WTC11 (cell line): ENCODE data around the gene KRT5. TPM values are rescaled to one million over a fixed set of nuclear protein-coding genes. Genes with fewer than 3 reads are reported as not detected.

Source experiments
- ATAC-seq: fragments of 200-7000 bp; cut with Tn5 transposase; 2 replicates; pipeline ENCODE4 v1.10.0; 2021; ENCODE audit warnings: mild to moderate bottlenecking, moderate library complexity
- CTCF ChIA-PET: fragments of 300-600 bp; sonication (Branson Sonifier 250); formaldehyde crosslinking; loops from one replicate; lab custom pipeline; 2021; ENCODE audit warnings: antibody characterized with exemption; lab: Charles Lee
- POLR2A ChIA-PET: fragments of 350-600 bp; sonication (Branson Sonifier 250); formaldehyde crosslinking; loops from one replicate; lab custom pipeline; 2021; ENCODE audit warnings: antibody characterized with exemption; lab: Charles Lee
- DNase-seq: peaks from one replicate; pipeline ENCODE4 v3.0.0; 2021; ENCODE audit warnings: low spot score
- H3K27ac Mint-ChIP-seq: 2 replicates; pipeline ENCODE4 v1.8.0; 2021; ENCODE audit warnings: mixed read lengths
- H3K27me3 Mint-ChIP-seq: 2 replicates; pipeline ENCODE4 v1.8.0; 2021; ENCODE audit warnings: low read depth, mild to moderate bottlenecking, moderate library complexity, mixed read lengths
- H3K36me3 Mint-ChIP-seq: 2 replicates; pipeline ENCODE4 v1.8.0; 2021; ENCODE audit warnings: mixed read lengths
- H3K4me1 Mint-ChIP-seq: 2 replicates; pipeline ENCODE4 v1.8.0; 2022; ENCODE audit warnings: mixed read lengths
- H3K4me3 Mint-ChIP-seq: 2 replicates; pipeline ENCODE4 v1.8.0; 2021; ENCODE audit warnings: mild to moderate bottlenecking, moderate library complexity, mixed read lengths
- H3K9me3 Mint-ChIP-seq: 2 replicates; pipeline ENCODE4 v1.8.0; 2021; ENCODE audit warnings: mixed read lengths
- AFF4 ChIP-seq: sonication (generic); formaldehyde crosslinking; IDR thresholded peaks from 2 replicates; pipeline ENCODE4 v1.8.1; 2023; ENCODE audit warnings: mild to moderate bottlenecking, missing genetic modification reagents, borderline replicate concordance
- CREM ChIP-seq: sonication (generic); formaldehyde crosslinking; IDR thresholded peaks from 2 replicates; pipeline ENCODE4 v1.8.1; 2022; ENCODE audit warnings: mild to moderate bottlenecking, missing genetic modification reagents, moderate library complexity
- EMX1 ChIP-seq: fragments of 250-450 bp; sonication (Bioruptor Pico); IDR thresholded peaks from 2 replicates; pipeline ENCODE4 v1.8.0; 2021; ENCODE audit warnings: mild to moderate bottlenecking
- JUN ChIP-seq: sonication (generic); formaldehyde crosslinking; IDR thresholded peaks from 2 replicates; pipeline ENCODE4 v1.8.0; 2023; ENCODE audit warnings: mild to moderate bottlenecking, missing genetic modification reagents
- NFATC4 ChIP-seq: fragments of 250-450 bp; sonication (Bioruptor Pico); IDR thresholded peaks from 2 replicates; pipeline ENCODE4 v1.9.0; 2021; ENCODE audit warnings: mild to moderate bottlenecking
- NR2C2 ChIP-seq: sonication (generic); formaldehyde crosslinking; IDR thresholded peaks from 2 replicates; pipeline ENCODE4 v1.8.0; 2022; ENCODE audit warnings: mild to moderate bottlenecking, missing genetic modification reagents
- OVOL2 ChIP-seq: fragments of 250-450 bp; sonication (Bioruptor Pico); IDR thresholded peaks from 2 replicates; pipeline ENCODE4 v1.9.0; 2021; ENCODE audit warnings: mild to moderate bottlenecking, borderline replicate concordance
- ZNF138 ChIP-seq: sonication (generic); formaldehyde crosslinking; conservative IDR thresholded peaks from 2 replicates; pipeline ENCODE4 v1.8.1; 2022; ENCODE audit warnings: mild to moderate bottlenecking, moderate library complexity, missing genetic modification reagents
- ZNF263 ChIP-seq: sonication (generic); formaldehyde crosslinking; IDR thresholded peaks from 2 replicates; pipeline ENCODE4 v1.8.1; 2022; ENCODE audit warnings: low read depth, mild to moderate bottlenecking, moderate library complexity, missing genetic modification reagents
- ZNF317 ChIP-seq: sonication (generic); formaldehyde crosslinking; IDR thresholded peaks from 2 replicates; pipeline ENCODE4 v1.8.1; 2023; ENCODE audit warnings: low read depth, mild to moderate bottlenecking, moderate library complexity, missing genetic modification reagents, borderline replicate concordance
- ZNF416 ChIP-seq: fragments of 250-450 bp; sonication (Bioruptor Pico); IDR thresholded peaks from 2 replicates; pipeline ENCODE4 v1.9.0; 2021; ENCODE audit warnings: mild to moderate bottlenecking, inconsistent platforms
- ZNF423 ChIP-seq: fragments of 250-450 bp; sonication (Bioruptor Pico); IDR thresholded peaks from 2 replicates; pipeline ENCODE4 v2.1.2; 2022; ENCODE audit warnings: mild to moderate bottlenecking, moderate library complexity
- ZNF671 ChIP-seq: fragments of 250-450 bp; sonication (Bioruptor Pico); IDR thresholded peaks from 2 replicates; pipeline ENCODE4 v1.8.0; 2021; ENCODE audit warnings: mild to moderate bottlenecking
- total RNA-seq: library from RNA; stranded (reverse); gene quantifications from 3 replicates; pipeline ENCODE4 v1.2.3, GENCODE V29; 2021
- TF ChIP-seq, protein P1 (sequence below): sonication (generic); formaldehyde crosslinking; IDR thresholded peaks from 2 replicates; pipeline ENCODE4 v1.8.0; 2022; ENCODE audit warnings: mild to moderate bottlenecking, missing genetic modification reagents
- TF ChIP-seq, protein P2 (sequence below): fragments of 250-450 bp; sonication (Bioruptor Pico); conservative IDR thresholded peaks from 2 replicates; pipeline ENCODE4 v1.9.0; 2021; ENCODE audit warnings: mild to moderate bottlenecking
- TF ChIP-seq, protein P3 (sequence below): sonication (generic); formaldehyde crosslinking; IDR thresholded peaks from 2 replicates; pipeline ENCODE4 v1.8.1; 2023; ENCODE audit warnings: mild to moderate bottlenecking, moderate library complexity, missing genetic modification reagents
- TF ChIP-seq, protein P4 (sequence below): sonication (generic); formaldehyde crosslinking; conservative IDR thresholded peaks from 2 replicates; pipeline ENCODE4 v1.8.1; 2023; ENCODE audit warnings: mild to moderate bottlenecking, low read depth, missing genetic modification reagents, moderate library complexity
- TF ChIP-seq, protein P5 (sequence below): sonication (generic); formaldehyde crosslinking; IDR thresholded peaks from 2 replicates; pipeline ENCODE4 v1.8.0; 2022; ENCODE audit warnings: mild to moderate bottlenecking, missing genetic modification reagents

The KRT5 gene
- total RNA-seq, 1 experiment from 2014 or later = not detected

DNA sequence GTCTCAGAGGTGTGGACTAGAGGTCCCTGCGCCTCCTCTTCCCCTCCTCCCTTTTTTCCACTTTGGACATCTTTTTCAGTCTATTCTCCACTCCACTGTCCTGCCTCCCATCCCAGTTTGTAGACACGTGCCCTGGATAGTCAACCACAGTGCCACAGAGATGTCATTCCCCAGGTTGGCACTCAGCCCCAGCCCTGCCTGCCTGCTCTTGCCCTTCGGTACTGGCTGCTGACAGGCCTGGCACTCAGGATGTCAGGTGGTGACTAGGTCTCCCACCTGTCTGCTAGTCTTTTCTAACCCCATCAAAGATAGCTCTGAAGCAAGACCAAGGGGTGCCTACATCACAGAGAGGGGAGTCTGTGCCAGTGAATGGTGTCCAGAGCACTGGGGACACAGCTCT lies 16.9 kb upstream of the KRT5 start:
- Mint-ChIP-seq H3K4me3 (no peak overlapping the region), H3K27ac (no peak overlapping the region)
- POLR2A ChIA-PET = no interaction called here
- no peak for DNase-seq
- TF ChIP-seq CREM (CRISPR knock-in tag) (no peak), ZNF423 (no peak), AFF4 (CRISPR knock-in tag) (no peak), EMX1 (CRISPR knock-in tag) (no peak), NR2C2 (CRISPR knock-in tag) (no peak), ZNF263 (CRISPR knock-in tag) (no peak), ZNF671 (CRISPR knock-in tag) (no peak), OVOL2 (CRISPR knock-in tag) (no peak)
- TF ChIP-seq, protein P1, sequence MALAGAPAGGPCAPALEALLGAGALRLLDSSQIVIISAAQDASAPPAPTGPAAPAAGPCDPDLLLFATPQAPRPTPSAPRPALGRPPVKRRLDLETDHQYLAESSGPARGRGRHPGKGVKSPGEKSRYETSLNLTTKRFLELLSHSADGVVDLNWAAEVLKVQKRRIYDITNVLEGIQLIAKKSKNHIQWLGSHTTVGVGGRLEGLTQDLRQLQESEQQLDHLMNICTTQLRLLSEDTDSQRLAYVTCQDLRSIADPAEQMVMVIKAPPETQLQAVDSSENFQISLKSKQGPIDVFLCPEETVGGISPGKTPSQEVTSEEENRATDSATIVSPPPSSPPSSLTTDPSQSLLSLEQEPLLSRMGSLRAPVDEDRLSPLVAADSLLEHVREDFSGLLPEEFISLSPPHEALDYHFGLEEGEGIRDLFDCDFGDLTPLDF = no peak
- TF ChIP-seq, protein P2, sequence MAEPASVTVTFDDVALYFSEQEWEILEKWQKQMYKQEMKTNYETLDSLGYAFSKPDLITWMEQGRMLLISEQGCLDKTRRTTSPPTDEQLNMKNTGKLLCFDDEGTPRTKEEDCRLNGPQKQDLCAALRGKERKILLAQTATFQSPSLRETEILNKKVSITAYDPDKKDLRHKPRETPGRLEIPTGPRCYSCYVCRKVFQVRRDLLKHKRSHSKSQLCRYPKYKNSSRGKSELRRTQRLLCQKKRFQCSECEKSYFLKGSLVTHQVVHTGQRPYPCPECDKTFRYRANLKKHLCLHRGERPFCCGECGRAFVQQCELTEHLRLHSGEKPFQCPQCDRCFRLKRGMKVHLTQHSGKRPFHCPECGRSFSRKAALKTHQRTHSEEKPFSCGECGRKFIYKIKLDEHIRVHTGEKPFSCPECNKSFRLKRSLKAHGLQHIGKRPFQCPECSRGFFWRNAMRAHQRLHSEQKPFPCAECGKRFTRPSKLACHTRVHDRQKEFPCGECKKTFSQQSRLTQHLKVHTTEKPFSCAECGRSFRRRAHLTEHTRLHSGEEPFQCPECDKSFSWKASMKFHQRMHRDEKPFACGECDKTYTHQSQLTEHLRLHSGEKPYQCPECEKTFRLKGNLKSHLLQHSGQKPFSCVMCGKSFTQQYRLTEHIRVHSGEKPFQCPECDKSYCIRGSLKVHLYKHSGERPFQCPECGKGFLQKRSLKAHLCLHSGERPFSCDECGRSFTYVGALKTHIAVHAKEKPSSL (CRISPR knock-in tag) = no peak
- TF ChIP-seq, protein P3, sequence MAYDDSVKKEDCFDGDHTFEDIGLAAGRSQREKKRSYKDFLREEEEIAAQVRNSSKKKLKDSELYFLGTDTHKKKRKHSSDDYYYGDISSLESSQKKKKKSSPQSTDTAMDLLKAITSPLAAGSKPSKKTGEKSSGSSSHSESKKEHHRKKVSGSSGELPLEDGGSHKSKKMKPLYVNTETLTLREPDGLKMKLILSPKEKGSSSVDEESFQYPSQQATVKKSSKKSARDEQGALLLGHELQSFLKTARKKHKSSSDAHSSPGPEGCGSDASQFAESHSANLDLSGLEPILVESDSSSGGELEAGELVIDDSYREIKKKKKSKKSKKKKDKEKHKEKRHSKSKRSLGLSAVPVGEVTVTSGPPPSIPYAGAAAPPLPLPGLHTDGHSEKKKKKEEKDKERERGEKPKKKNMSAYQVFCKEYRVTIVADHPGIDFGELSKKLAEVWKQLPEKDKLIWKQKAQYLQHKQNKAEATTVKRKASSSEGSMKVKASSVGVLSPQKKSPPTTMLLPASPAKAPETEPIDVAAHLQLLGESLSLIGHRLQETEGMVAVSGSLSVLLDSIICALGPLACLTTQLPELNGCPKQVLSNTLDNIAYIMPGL (CRISPR knock-in tag) = no peak
- TF ChIP-seq, all 79 proteins: peak for 0
- no peak for ATAC-seq
- no peaks in the 10 kb centered on the region for H3K36me3 Mint-ChIP-seq
- no peaks in the 10 kb centered on the region for H3K27me3 Mint-ChIP-seq
- CTCF ChIA-PET = interaction anchor here (0.9 to 1.6 kb wide), 3 partner anchors 142 to 164 kb away, joined by 3 to 4 read pairs (median 4); no protein-coding TSS in a partner anchor
- no peaks in the 10 kb centered on the region for H3K4me1 Mint-ChIP-seq
- no peaks in the 10 kb centered on the region for H3K9me3 Mint-ChIP-seq

- Mint-ChIP-seq H3K27me3 (no peaks in the 10 kb centered on the region), H3K36me3 (no peaks in the 10 kb centered on the region), H3K9me3 (no peaks in the 10 kb centered on the region), H3K4me1 (no peaks in the 10 kb centered on the region), H3K27ac (no peak overlapping the region), H3K4me3 (no peak overlapping the region)
- no peak for TF ChIP-seq JUN (CRISPR knock-in tag)
- no peak for TF ChIP-seq ZNF138 (CRISPR knock-in tag)
- no peak for TF ChIP-seq ZNF317 (CRISPR knock-in tag)
- no peak for TF ChIP-seq NFATC4 (CRISPR knock-in tag)
- TF ChIP-seq, protein P3 (CRISPR knock-in tag) = no peak
- TF ChIP-seq, protein P4, sequence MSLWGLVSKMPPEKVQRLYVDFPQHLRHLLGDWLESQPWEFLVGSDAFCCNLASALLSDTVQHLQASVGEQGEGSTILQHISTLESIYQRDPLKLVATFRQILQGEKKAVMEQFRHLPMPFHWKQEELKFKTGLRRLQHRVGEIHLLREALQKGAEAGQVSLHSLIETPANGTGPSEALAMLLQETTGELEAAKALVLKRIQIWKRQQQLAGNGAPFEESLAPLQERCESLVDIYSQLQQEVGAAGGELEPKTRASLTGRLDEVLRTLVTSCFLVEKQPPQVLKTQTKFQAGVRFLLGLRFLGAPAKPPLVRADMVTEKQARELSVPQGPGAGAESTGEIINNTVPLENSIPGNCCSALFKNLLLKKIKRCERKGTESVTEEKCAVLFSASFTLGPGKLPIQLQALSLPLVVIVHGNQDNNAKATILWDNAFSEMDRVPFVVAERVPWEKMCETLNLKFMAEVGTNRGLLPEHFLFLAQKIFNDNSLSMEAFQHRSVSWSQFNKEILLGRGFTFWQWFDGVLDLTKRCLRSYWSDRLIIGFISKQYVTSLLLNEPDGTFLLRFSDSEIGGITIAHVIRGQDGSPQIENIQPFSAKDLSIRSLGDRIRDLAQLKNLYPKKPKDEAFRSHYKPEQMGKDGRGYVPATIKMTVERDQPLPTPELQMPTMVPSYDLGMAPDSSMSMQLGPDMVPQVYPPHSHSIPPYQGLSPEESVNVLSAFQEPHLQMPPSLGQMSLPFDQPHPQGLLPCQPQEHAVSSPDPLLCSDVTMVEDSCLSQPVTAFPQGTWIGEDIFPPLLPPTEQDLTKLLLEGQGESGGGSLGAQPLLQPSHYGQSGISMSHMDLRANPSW (CRISPR knock-in tag) = no peak
- TF ChIP-seq, protein P5, sequence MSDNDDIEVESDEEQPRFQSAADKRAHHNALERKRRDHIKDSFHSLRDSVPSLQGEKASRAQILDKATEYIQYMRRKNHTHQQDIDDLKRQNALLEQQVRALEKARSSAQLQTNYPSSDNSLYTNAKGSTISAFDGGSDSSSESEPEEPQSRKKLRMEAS = no peak
- TF ChIP-seq ZNF416 (CRISPR knock-in tag) = no peak
- ChIA-PET POLR2A (no interaction called here), CTCF (interaction anchor here (0.8 to 5.1 kb wide), 4 partner anchors 108 to 163 kb away, joined by 3 to 28 read pairs (median 4); no protein-coding TSS in a partner anchor)
- ATAC-seq (no peak), DNase-seq (no peak)
Measured at GRCh38 chr12:52535574-52535973, 15.4 kb upstream of the KRT5 start.
